GM12878 (cell line): ENCODE results near the gene GRXCR1. TPM values are rescaled to one million over a fixed set of nuclear protein-coding genes. Genes with fewer than 3 reads are reported as not detected.

Experiments
- ATAC-seq: fragments of 200-7000 bp; cut with Tn5 transposase; 3 replicates; pipeline ENCODE4 v1.9.1; 2020; ENCODE audit warnings: mild to moderate bottlenecking, moderate library complexity
- BruUV-seq: library from RNA; stranded (reverse); fragments of 400-500 nt; replicated peaks from 2 replicates; lab custom pipeline; 2021; lab: Mats Ljungman, UMichigan
- CTCF ChIA-PET: fragments of 300-600 bp; sonication (Branson Sonifier 250); formaldehyde crosslinking; extraction: SDS; loops from one replicate; lab custom pipeline; 2021; ENCODE audit warnings: inconsistent platforms; lab: Yijun Ruan, JAX
- POLR2A ChIA-PET: fragments of 350-600 bp; formaldehyde crosslinking; extraction: SDS; loops from one replicate; lab custom pipeline; 2021; ENCODE audit warnings: inconsistent platforms; lab: Charles Lee
- RAD21 ChIA-PET: fragments of 300-600 bp; sonication (Branson Sonifier 250); formaldehyde crosslinking; loops from one replicate; lab custom pipeline; 2023; ENCODE audit warnings: antibody characterized with exemption; ENCODE audit not compliant: unreplicated experiment; lab: Charles Lee
- SMC1A ChIA-PET: fragments of 300-600 bp; sonication (Branson Sonifier 250); formaldehyde crosslinking; loops from one replicate; lab custom pipeline; 2023; ENCODE audit not compliant: unreplicated experiment, uncharacterized antibody; lab: Charles Lee
- DNase-seq: peaks from one replicate; pipeline ENCODE4 v3.0.0-alpha.2; 2011; ENCODE audit warnings: low read depth, low spot score
- FAIRE-seq: peaks from 3 replicates; lab custom pipeline; 2011; peaks lifted over from hg19 to GRCh38; lab: Jason Lieb, UNC
- H2AFZ ChIP-seq: 2 replicates; pipeline ENCODE4 v1.6.0; 2011; ENCODE audit warnings: low read depth, low read length, control low read depth; ENCODE audit not compliant: control insufficient read depth
- H3K27ac ChIP-seq: 2 replicates; pipeline ENCODE4 v1.5.1; 2011; ENCODE audit warnings: control low read depth; ENCODE audit not compliant: control insufficient read depth, insufficient read depth
- H3K27me3 ChIP-seq, 2 experiments: replicated peaks in 1 of 2; 2 replicates each; pipeline versions ENCODE4 v1.6.0 to v1.6.1; 2011; ENCODE audit warnings: low read length in 1 of 2; ENCODE audit not compliant: control insufficient read depth in 2 of 2, insufficient read depth in 2 of 2
- H3K36me3 ChIP-seq, 2 experiments: 2 replicates each; pipeline ENCODE4 v1.5.1; 2011; ENCODE audit warnings: low read length in 1 of 2; ENCODE audit not compliant: control insufficient read depth in 2 of 2, insufficient read depth in 2 of 2
- H3K4me1 ChIP-seq: 2 replicates; pipeline ENCODE4 v1.6.1; 2011; ENCODE audit warnings: mild to moderate bottlenecking, low read length, moderate library complexity, mixed read lengths; ENCODE audit not compliant: control insufficient read depth, insufficient read depth
- H3K4me2 ChIP-seq: 2 replicates; pipeline ENCODE4 v1.6.0; 2011; ENCODE audit warnings: control low read depth; ENCODE audit not compliant: control insufficient read depth, insufficient read depth
- H3K4me3 ChIP-seq: fragments of 200-600 bp; sonication (generic); 2 replicates; pipeline ENCODE4 v1.5.1; 2016
- H3K79me2 ChIP-seq: 2 replicates; pipeline ENCODE4 v1.6.0; 2011; ENCODE audit warnings: low read length; ENCODE audit not compliant: control insufficient read depth, insufficient read depth
- H3K9ac ChIP-seq: 2 replicates; pipeline ENCODE4 v1.8.0; 2011; ENCODE audit warnings: low read length, control low read depth, mixed read lengths; ENCODE audit not compliant: control insufficient read depth, insufficient read depth
- H3K9me3 ChIP-seq: replicated peaks from 3 replicates; pipeline ENCODE4 v1.5.1; 2011; ENCODE audit warnings: mild to moderate bottlenecking, low read length; ENCODE audit not compliant: control insufficient read depth, insufficient read depth
- H4K20me1 ChIP-seq: 2 replicates; pipeline ENCODE4 v1.6.0; 2011; ENCODE audit not compliant: control insufficient read depth, insufficient read depth
- BMI1 ChIP-seq: fragments of 450-650 bp; IDR thresholded peaks from 2 replicates; pipeline ENCODE4 v1.6.1; 2016; ENCODE audit warnings: mild to moderate bottlenecking, moderate library complexity, borderline replicate concordance
- EZH2 ChIP-seq: IDR thresholded peaks from 2 replicates; pipeline ENCODE4 v1.6.1; 2012; ENCODE audit warnings: low read depth, mild to moderate bottlenecking, control low read depth, inconsistent platforms, low read length, borderline replicate concordance; ENCODE audit not compliant: control insufficient read depth
- FOXM1 ChIP-seq: IDR thresholded peaks from 2 replicates; pipeline ENCODE4 v1.6.1; 2012; ENCODE audit warnings: low read depth, mild to moderate bottlenecking, inconsistent platforms, low read length, moderate library complexity
- GABPA ChIP-seq: IDR thresholded peaks from 2 replicates; pipeline ENCODE4 v1.6.1; 2014; ENCODE audit warnings: antibody characterized with exemption, low read depth, mild to moderate bottlenecking, inconsistent platforms
- HDGF ChIP-seq: fragments of 450-650 bp; IDR thresholded peaks from 2 replicates; pipeline ENCODE4 v1.6.1; 2016; ENCODE audit warnings: antibody characterized with exemption
- IKZF1 ChIP-seq: fragments of 450-650 bp; conservative IDR thresholded peaks from 2 replicates; pipeline ENCODE4 v1.6.1; 2017; ENCODE audit warnings: antibody characterized with exemption, mild to moderate bottlenecking
- JUND ChIP-seq: IDR thresholded peaks from 2 replicates; pipeline ENCODE4 v1.6.1; 2012; ENCODE audit warnings: low read depth, mild to moderate bottlenecking, low read length, improper control_type of control experiment, moderate library complexity
- MEF2A ChIP-seq: IDR thresholded peaks from 2 replicates; pipeline ENCODE4 v1.6.1; 2011; ENCODE audit warnings: low read depth, mild to moderate bottlenecking, low read length, moderate library complexity; ENCODE audit not compliant: insufficient read depth
- NR2F1 ChIP-seq: fragments of 450-650 bp; conservative IDR thresholded peaks from 2 replicates; pipeline ENCODE4 v1.6.1; 2017; ENCODE audit warnings: mild to moderate bottlenecking
- POLR2AphosphoS2 ChIP-seq: IDR thresholded peaks from 2 replicates; pipeline ENCODE4 v1.6.1; 2011; ENCODE audit warnings: low read depth, mild to moderate bottlenecking, low read length, improper control_type of control experiment, moderate library complexity
- RCOR1 ChIP-seq: conservative IDR thresholded peaks from 2 replicates; pipeline ENCODE4 v1.6.1; 2012; ENCODE audit warnings: low read depth, low read length, improper control_type of control experiment
- ZNF24 ChIP-seq: fragments of 450-650 bp; IDR thresholded peaks from 2 replicates; pipeline ENCODE4 v1.6.1; 2017; ENCODE audit warnings: antibody characterized with exemption, mild to moderate bottlenecking
- ZNF622 ChIP-seq: fragments of 450-650 bp; IDR thresholded peaks from 2 replicates; pipeline ENCODE4 v1.6.1; 2017; ENCODE audit warnings: mild to moderate bottlenecking, inconsistent platforms
- WGBS: methylation state at CpG from one replicate; pipeline ENCODE4 v1.1.6; 2016; ENCODE audit warnings: low lambda C conversion rate; ENCODE audit not compliant: insufficient replicate concordance, insufficient coverage; ENCODE audit errors: missing lambda C conversion rate; 5-methylcytosine and 5-hydroxymethylcytosine counted together
- in situ Hi-C: fragments of 300-500 bp; cut with MboI; formaldehyde crosslinking; loops from 9 replicates; pipeline ENCODE4 v1.14.3; 2018; ENCODE audit warnings: mixed read lengths
- intact Hi-C: fragments of 100-400 bp; cut with micrococcal nuclease; formaldehyde crosslinking; loops from one replicate; pipeline ENCODE4 v1.14.2; 2022; ENCODE audit not compliant: unreplicated experiment
- polyA plus RNA-seq, 11 experiments: library from polyadenylated mRNA; depleted of rRNA in 4 of 11; unstranded in 6 of 11; stranded (reverse) in 5 of 11; fragments of >200 nt; fragmentation: Nextera tagmentation in 4 of 11; fragmentation: Illumina TruSeq in 1 of 11; extraction: Ambion mirVana in 4 of 11; extraction: Trizol in 1 of 11; gene quantifications; 1 replicate in 1 of 11; 2 replicates in 10 of 11; pipeline versions ENCODE4 v1.2.1 to v1.2.3, GENCODE V29; 2011 to 2016; ENCODE audit warnings: inconsistent platforms in 2 of 11, missing spikeins in 2 of 11, low read depth in 1 of 11
- total RNA-seq, 4 experiments: library from RNA; depleted of rRNA in 3 of 4; stranded (reverse); fragments of >200 nt in 3 of 4; fragmentation: Illumina TruSeq in 1 of 4; extraction: Trizol in 1 of 4; gene quantifications; 2 replicates each; pipeline versions ENCODE4 v1.2.1 to v1.2.3, GENCODE V29; 2013 to 2021
- TF ChIP-seq, protein P1 (sequence below): IDR thresholded peaks from 2 replicates; pipeline ENCODE4 v1.6.1; 2012; ENCODE audit warnings: low read length, inconsistent platforms
- TF ChIP-seq, protein P2 (sequence below): fragments of 450-650 bp; IDR thresholded peaks from 2 replicates; pipeline ENCODE4 v1.6.1; 2017; ENCODE audit warnings: antibody characterized with exemption, mild to moderate bottlenecking, moderate library complexity
- TF ChIP-seq, protein P3 (sequence below): IDR thresholded peaks from 2 replicates; pipeline ENCODE4 v1.6.1; 2011; ENCODE audit warnings: borderline replicate concordance, low read depth, mild to moderate bottlenecking, moderate library complexity, mixed read lengths, low read length; ENCODE audit not compliant: insufficient read depth; ENCODE audit errors: extremely low read length
- TF ChIP-seq, protein P4 (sequence below): IDR thresholded peaks from 2 replicates; pipeline ENCODE4 v1.6.1; 2012; ENCODE audit warnings: low read depth, low read length, improper control_type of control experiment

Gene GRXCR1
- total and polyA plus RNA-seq, 10 of the 15 experiments (the other 5 are each of a cell fraction or from before 2014, with no cell fraction given): not detected

DNA sequence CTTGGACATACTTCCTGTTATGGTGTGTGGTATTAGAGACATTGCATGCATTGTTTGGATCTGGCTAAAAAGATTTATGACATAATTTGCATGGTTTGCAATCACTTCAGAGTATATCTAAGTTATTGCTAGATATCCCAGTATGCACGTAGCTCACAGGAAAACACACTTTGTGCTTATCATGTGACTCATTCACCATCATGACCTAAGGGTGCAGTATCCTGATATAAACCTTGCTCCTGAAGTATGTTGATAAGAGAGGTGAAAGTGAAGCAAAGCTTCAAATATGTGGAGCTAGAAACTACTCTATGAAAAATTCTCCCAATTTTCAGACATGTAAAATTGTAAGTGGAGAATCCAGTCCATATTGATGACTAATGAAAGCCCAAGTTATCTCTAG lies 46.9 kb upstream of the GRXCR1 start:
- H4K20me1 ChIP-seq: no peaks in the 10 kb centered on the region
- no peak for DNase-seq
- H3K4me2 ChIP-seq: no peak overlapping the region
- CTCF ChIA-PET: interaction anchor here (1.2 kb wide), 1 partner anchor 277 kb away, joined by 3 read pairs; no protein-coding TSS in a partner anchor
- H3K79me2 ChIP-seq: no peaks in the 10 kb centered on the region
- H3K9me3 ChIP-seq: no peaks in the 10 kb centered on the region
- SMC1A ChIA-PET: interaction anchor here (0.9 to 1.8 kb wide), 3 partner anchors 56 to 284 kb away, joined by 3 to 4 read pairs (median 3); no protein-coding TSS in a partner anchor
- no peak for FAIRE-seq
- BruUV-seq: no TSS peak
- H3K27ac ChIP-seq: no peak overlapping the region
- H3K27me3 ChIP-seq: no peaks in the 10 kb centered on the region; a peak in 1 of 4 replicates
- no peak overlapping the region for H3K9ac ChIP-seq
- POLR2A ChIA-PET: no interaction called here
- RAD21 ChIA-PET: no interaction called here
- TF ChIP-seq HDGF (no peak), BMI1 (no peak), MEF2A (no peak), ZNF622 (no peak), IKZF1 (no peak), EZH2 (no peak), JUND (no peak), ZNF24 (no peak), RCOR1 (no peak), GABPA (no peak), FOXM1 (no peak), POLR2AphosphoS2 (no peak), NR2F1 (no peak)
- TF ChIP-seq, protein P1, sequence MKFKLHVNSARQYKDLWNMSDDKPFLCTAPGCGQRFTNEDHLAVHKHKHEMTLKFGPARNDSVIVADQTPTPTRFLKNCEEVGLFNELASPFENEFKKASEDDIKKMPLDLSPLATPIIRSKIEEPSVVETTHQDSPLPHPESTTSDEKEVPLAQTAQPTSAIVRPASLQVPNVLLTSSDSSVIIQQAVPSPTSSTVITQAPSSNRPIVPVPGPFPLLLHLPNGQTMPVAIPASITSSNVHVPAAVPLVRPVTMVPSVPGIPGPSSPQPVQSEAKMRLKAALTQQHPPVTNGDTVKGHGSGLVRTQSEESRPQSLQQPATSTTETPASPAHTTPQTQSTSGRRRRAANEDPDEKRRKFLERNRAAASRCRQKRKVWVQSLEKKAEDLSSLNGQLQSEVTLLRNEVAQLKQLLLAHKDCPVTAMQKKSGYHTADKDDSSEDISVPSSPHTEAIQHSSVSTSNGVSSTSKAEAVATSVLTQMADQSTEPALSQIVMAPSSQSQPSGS: no peak
- TF ChIP-seq, protein P2, sequence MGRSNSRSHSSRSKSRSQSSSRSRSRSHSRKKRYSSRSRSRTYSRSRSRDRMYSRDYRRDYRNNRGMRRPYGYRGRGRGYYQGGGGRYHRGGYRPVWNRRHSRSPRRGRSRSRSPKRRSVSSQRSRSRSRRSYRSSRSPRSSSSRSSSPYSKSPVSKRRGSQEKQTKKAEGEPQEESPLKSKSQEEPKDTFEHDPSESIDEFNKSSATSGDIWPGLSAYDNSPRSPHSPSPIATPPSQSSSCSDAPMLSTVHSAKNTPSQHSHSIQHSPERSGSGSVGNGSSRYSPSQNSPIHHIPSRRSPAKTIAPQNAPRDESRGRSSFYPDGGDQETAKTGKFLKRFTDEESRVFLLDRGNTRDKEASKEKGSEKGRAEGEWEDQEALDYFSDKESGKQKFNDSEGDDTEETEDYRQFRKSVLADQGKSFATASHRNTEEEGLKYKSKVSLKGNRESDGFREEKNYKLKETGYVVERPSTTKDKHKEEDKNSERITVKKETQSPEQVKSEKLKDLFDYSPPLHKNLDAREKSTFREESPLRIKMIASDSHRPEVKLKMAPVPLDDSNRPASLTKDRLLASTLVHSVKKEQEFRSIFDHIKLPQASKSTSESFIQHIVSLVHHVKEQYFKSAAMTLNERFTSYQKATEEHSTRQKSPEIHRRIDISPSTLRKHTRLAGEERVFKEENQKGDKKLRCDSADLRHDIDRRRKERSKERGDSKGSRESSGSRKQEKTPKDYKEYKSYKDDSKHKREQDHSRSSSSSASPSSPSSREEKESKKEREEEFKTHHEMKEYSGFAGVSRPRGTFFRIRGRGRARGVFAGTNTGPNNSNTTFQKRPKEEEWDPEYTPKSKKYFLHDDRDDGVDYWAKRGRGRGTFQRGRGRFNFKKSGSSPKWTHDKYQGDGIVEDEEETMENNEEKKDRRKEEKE: no peak
- TF ChIP-seq, protein P3, sequence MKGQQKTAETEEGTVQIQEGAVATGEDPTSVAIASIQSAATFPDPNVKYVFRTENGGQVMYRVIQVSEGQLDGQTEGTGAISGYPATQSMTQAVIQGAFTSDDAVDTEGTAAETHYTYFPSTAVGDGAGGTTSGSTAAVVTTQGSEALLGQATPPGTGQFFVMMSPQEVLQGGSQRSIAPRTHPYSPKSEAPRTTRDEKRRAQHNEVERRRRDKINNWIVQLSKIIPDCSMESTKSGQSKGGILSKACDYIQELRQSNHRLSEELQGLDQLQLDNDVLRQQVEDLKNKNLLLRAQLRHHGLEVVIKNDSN: no peak
- TF ChIP-seq, protein P4, sequence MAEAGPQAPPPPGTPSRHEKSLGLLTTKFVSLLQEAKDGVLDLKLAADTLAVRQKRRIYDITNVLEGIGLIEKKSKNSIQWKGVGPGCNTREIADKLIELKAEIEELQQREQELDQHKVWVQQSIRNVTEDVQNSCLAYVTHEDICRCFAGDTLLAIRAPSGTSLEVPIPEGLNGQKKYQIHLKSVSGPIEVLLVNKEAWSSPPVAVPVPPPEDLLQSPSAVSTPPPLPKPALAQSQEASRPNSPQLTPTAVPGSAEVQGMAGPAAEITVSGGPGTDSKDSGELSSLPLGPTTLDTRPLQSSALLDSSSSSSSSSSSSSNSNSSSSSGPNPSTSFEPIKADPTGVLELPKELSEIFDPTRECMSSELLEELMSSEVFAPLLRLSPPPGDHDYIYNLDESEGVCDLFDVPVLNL: no peak
- ATAC-seq: no peak
- intact Hi-C loops: no loop called here
- WGBS: 0% methylated on average over 1 of the region's 1 CpG
- H3K36me3 ChIP-seq: no peaks in the 10 kb centered on the region
- in situ Hi-C loops: no loop called here
- no peak overlapping the region for H2AFZ ChIP-seq
- no peaks in the 10 kb centered on the region for H3K4me1 ChIP-seq
- no peak overlapping the region for H3K4me3 ChIP-seq
